Stimulated activated CD4-positive, alpha-beta T cell treated with anti-CD3 and anti-CD28 coated beads, TNF-alpha, amount 100 ng/mL, for 1 hour (primary cell): ENCODE measurements around the gene PDE4D.
A peak's percentile ranks its signal among the peaks of the same experiment; 100 is the strongest.

Source experiments
- DNase-seq, 3 donors: peaks; one replicate each; pipeline ENCODE4 v3.0.0-alpha.2; 2020; ENCODE audit warnings: low read depth in 3 of 3, low spot score in 1 of 3

The PDE4D gene

GRCh38 chr5:59189472-59190244, 703.9 kb downstream of the PDE4D start:
- no peak for DNase-seq

GRCh38 chr5:59188419-59189225, 704.9 kb downstream of the PDE4D start:
- peak; percentile 16 to 29 (median 25) for DNase-seq

GRCh38 chr5:59187857-59188256, 705.7 kb downstream of the PDE4D start:
- no peak for DNase-seq

GRCh38 chr5:59186623-59187022, 706.9 kb downstream of the PDE4D start:
- DNase-seq: no peak

GRCh38 chr5:59185757-59186385, 707.7 kb downstream of the PDE4D start:
- DNase-seq: no peak

GRCh38 chr5:59184769-59185168, 708.8 kb downstream of the PDE4D start:
- DNase-seq: no peak

GRCh38 chr5:59182760-59183159, 710.8 kb downstream of the PDE4D start:
- DNase-seq: no peak

GRCh38 chr5:59180515-59180914, 713.0 kb downstream of the PDE4D start:
- no peak for DNase-seq

GRCh38 chr5:59179704-59180103, 713.8 kb downstream of the PDE4D start:
- no peak for DNase-seq

GRCh38 chr5:59178482-59178881, 715.0 kb downstream of the PDE4D start:
- DNase-seq: no peak

GRCh38 chr5:59178071-59178470, 715.5 kb downstream of the PDE4D start:
- no peak for DNase-seq

GRCh38 chr5:59177644-59178043, 715.9 kb downstream of the PDE4D start:
- DNase-seq: no peak

- no peak for DNase-seq
Observed at GRCh38 chr5:59174248-59174844, 719.2 kb downstream of the PDE4D start.

GRCh38 chr5:59173578-59173977, 719.9 kb downstream of the PDE4D start:
- DNase-seq: no peak

GRCh38 chr5:59171131-59171530, 722.4 kb downstream of the PDE4D start:
- DNase-seq: no peak

GRCh38 chr5:59169768-59170150, 723.8 kb downstream of the PDE4D start:
- DNase-seq: no peak

GRCh38 chr5:59169081-59169767, 724.3 kb downstream of the PDE4D start:
- DNase-seq: no peak

- no peak for DNase-seq
Observed at GRCh38 chr5:59168067-59168466, 725.5 kb downstream of the PDE4D start.

- no peak for DNase-seq
Observed at GRCh38 chr5:59164041-59164830, 729.3 kb downstream of the PDE4D start.
